Measurements from ENCODE around the gene TNP2.

DNA sequence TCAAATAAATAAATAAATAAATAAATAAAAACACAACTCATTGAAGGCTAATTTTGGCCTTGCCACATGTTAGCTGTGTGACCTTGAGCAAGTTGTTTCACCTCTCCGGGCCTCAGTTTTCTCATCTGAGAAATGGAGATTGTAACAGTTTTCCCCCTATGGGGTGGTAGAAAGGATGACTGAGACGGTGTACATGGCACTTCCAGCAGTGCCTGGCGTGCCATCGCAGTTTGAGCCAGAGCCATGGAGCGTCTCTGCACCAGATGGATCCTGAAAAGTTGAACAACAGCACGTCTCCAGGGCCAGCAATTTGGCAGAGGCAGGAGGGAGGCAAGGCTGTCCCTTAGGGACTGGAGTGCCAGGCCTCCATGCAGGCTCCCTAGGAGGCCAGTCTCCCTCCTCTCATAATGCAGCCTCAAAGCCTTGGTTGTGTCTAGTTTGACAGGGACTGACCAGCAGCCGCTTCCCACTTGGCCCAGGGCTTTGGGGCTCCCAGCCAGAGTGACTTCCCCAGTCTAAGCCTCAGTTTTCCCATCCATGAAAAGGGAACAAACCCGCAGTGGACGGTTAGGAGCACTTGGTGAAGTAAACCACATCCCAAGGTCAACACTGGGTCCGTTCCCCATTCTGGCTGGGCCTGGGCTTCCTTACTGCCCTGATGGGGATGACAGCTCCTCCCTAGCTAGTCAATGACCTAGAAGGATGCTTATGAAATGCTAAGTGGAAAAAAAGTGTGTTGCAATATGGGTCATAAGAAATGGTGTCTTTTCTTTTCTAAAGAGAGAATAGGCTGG is 32.5 kb downstream of the TNP2 start:
- TF ChIP-seq POLR2A (IDR thresholded peaks at IDR 0.05; ENCODE audit: low read length) (no peak), GATA1 (IDR thresholded peaks at IDR 0.05; ENCODE audit: low read depth, low read length) (no peak)

Data from erythroblast (primary cell).